22Rv1 (cell line): ENCODE results near the gene TPH2.

ENCODE experiments used
- H3K27ac ChIP-seq: fragments of 450-650 bp; 2 replicates; pipeline ENCODE4 v1.5.1; 2017
- CTCF ChIP-seq: fragments of 450-650 bp; IDR thresholded peaks from 2 replicates; pipeline ENCODE4 v1.5.1; 2017; ENCODE audit warnings: mild to moderate bottlenecking
- ZFX ChIP-seq: fragments of 450-650 bp; IDR thresholded peaks from 2 replicates; pipeline ENCODE4 v1.6.1; 2017; ENCODE audit warnings: antibody characterized with exemption, borderline replicate concordance

Gene TPH2

GRCh38 chr12:72074065-72074464 is 135.4 kb downstream of the TPH2 start:
- H3K27ac ChIP-seq = no peak overlapping the region
- TF ChIP-seq ZFX (no peak), CTCF (no peak)

- H3K27ac ChIP-seq = no peak overlapping the region
- TF ChIP-seq CTCF (no peak), ZFX (no peak)
These were observed 136.3 kb downstream of the TPH2 start for GRCh38 chr12:72074956-72075355.

GRCh38 chr12:72075401-72075800 is 136.8 kb downstream of the TPH2 start:
- TF ChIP-seq ZFX = no peak
- no peak for TF ChIP-seq CTCF
- no peak overlapping the region for H3K27ac ChIP-seq

GRCh38 chr12:72075891-72076557 is 137.4 kb downstream of the TPH2 start:
- no peak overlapping the region for H3K27ac ChIP-seq
- TF ChIP-seq ZFX (no peak), CTCF (no peak)

GRCh38 chr12:72076558-72076915 is 137.9 kb downstream of the TPH2 start:
- no peak overlapping the region for H3K27ac ChIP-seq
- TF ChIP-seq ZFX (no peak), CTCF (no peak)

GRCh38 chr12:72077111-72077820 is 138.6 kb downstream of the TPH2 start:
- TF ChIP-seq ZFX = no peak
- no peak for TF ChIP-seq CTCF

GRCh38 chr12:72081777-72082176 is 143.1 kb downstream of the TPH2 start:
- H3K27ac ChIP-seq = no peak overlapping the region
- TF ChIP-seq CTCF = no peak
- TF ChIP-seq ZFX = no peak

More at GRCh38 chr12:72077111-72077820, 138.6 kb downstream of the TPH2 start:
- H3K27ac ChIP-seq = no peak overlapping the region
